GM18861 (cell line): ENCODE data around the gene DHX30.
"Not testable (repeated sequence)": the region's sequence is repeated elsewhere in the genome, so short reads cannot be mapped to it uniquely, and the experiment has no call there.

Experiments
- ATAC-seq: cut with Tn5 transposase; IDR thresholded peaks from one replicate; pipeline ENCODE4 v1.9.1; 2021; ENCODE audit not compliant: unreplicated experiment

The DHX30 gene

DNA sequence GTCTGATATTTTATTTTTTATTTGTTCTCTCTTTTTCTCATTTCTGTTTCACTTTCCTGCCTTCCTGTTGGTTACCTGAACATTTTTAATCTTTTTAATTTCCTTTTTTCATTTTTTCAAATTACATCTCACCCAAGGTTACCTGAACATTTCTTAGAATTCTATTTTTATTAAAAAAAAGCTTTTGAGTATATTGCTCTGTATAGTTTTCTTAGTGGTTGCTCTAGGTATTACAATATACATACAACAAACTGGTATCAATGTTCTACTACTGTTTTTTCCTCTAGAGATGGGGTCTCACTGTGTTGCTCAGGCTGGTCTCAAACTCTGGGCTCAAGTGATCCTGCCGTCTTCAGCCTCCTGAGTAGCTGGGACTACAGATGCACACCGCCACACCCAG is 79.4 kb downstream of the DHX30 start:
- no peak for ATAC-seq

- no peak for ATAC-seq
These were observed 81.7 kb downstream of the DHX30 start for GRCh38 chr3:47884603-47885002.

GRCh38 chr3:47885168-47885567 is 82.2 kb downstream of the DHX30 start:
- ATAC-seq = no peak

DNA sequence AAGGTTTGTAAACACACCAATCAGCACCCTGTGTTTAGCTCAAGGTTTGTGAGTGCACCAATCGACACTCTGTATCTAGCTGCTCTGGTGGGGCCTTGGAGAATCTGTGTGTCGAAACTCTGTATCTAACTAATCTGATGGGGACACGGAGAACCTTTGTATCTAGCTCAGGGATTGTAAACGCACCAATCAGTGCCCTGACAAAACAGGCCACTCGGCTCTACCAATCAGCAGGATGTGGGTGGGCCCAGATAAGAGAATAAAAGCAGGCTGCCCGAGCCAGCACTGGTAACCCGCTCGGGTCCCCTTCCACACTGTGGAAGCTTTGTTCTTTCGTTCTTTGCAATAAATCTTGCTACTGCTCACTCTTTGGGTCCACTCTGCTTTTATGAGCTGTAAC is 85.1 kb downstream of the DHX30 start:
- ATAC-seq = not testable (repeated sequence)

DNA sequence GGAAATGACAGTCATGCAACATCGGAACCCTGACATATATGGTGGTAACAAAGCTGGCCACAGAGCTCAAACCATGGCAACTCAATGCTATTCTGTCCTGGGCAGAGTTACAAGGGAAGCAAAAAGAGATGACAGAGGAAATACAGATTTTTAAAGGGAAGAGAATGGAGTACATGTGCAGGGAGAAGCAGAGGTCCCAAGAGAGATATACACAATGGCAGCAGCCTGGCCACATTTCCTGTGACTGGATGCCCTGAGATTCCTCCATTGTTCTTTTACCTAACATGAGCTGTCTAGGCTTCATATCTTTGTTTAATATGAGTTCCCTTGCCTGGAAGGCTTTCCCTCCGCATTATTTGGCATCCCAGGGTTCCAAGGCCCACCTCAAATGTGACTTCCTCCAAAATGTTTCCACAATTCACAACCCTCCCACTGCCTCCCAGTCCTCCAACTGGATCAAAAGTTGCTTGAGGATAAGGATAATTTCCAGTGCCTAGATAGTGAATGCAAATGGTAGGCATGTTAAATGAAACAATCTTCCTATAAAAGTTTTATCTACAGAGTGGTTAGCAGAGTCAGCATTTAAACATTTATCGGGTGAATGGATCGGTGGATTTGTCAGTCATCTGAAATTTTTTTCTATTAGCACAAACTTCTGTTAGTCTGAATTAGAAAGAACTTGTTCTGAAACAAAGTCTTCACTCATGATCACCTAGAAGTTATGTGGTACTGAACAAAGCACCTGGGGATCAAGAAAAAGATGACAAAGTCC is 86.2 kb downstream of the DHX30 start:
- ATAC-seq = no peak

DNA sequence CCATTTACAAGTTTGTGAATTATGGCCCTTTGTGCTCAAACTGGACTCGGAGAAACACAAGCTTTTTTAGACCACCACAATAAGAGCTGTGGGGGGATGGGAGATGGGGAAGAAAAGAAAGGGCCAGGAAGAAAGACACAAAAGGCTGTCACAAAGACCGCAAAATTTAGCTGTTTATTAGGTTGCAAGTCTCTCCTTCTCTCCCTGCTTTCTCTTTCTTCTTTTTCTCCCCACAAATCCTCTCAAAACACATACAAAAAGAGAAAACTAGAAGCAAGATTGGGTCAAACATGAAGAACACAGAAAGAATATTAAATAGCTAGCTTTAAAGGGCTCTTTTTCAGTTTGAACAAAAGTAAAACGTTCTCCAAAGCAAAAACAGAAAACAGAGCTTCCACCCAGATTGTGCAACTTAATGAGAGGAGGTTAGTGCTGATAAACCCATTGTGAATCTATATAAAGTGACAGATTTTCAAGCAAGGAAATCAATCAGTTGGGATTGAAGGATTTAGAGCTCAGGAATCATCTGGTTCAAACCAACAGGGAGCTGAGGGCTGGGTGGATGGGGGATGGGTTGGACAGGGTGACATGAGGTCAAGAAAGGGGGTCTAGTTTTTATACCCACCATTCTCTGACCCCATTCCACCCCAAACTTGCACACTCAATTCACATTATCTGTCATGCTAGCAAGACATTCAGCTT is 87.3 kb downstream of the DHX30 start:
- ATAC-seq = no peak

GRCh38 chr3:47890828-47891612 is 88.1 kb downstream of the DHX30 start:
- no peak for ATAC-seq

DNA sequence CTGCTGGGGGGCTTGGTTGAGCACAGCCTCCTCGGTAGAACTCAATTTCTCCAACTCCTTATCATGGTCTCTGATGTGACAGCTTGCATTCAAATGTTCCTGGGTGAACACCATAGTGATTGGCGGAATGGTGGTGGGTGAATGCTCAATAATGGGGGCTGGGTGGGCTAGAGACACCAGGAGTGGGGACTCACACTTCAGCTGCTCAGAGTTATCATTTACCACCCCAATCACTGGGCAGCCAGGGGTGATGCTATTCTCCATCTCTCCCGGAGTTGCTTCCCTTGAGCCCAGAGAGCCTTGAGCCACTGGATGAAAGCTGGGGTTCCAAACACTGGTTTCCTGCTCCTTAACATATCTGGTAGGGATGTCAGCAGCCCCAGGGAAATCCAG is 88.7 kb downstream of the DHX30 start:
- ATAC-seq = no peak

DNA sequence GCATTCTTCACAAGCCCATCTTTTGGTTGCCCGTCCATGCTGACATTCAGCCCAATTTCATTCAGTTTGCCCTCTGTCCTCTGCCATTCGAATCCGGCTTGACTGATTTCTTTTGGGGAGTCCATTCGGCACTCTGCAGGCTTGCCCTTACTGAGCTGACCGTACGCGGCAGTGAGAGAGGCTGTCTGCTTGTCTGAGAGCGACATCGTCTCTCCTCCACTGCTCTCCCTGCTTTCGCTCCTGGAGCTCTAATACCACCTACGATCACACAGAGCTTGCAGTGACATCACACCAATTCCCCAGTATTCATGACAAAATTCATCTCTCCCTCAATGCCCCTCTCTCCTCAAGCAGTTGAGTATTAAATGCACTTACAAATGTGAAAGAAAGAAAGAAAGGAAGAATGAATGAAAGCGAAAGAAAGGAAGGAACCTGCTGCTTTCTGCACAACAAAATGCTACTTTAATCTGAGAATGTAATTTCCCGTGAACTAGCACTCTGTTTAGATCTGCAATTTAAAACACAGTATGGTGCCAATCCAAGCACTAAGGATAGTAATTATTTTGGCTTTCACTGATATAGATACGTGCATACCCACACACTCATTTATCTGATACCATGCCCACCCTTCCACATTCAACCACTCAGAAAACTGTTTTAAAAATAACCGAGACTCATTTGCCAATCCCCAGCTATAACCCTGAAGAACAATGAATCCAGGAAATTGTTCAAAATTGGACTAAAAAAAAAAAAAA is 89.5 kb downstream of the DHX30 start:
- no peak for ATAC-seq

DNA sequence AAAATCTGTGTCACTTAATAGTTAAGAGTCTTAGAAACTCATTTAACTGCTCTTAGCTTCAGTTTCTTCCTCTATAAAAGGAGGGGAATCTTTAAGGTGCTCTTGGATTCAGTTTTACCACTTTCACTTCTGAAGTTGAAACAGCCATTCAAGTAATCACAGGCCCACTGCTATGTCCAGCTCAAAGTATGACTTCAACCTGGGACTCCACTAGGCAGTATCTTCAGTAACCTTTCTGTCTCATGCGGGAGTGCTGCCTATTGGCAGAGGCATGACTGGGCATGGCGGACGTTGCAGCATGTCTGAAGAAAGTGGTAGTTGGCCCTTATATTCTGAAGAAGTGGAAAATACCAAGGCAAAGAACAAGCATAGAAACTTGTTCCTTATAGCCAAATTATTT is 92.3 kb downstream of the DHX30 start:
- no peak for ATAC-seq

- no peak for ATAC-seq
These were observed 93.8 kb downstream of the DHX30 start for GRCh38 chr3:47896736-47897135.

DNA sequence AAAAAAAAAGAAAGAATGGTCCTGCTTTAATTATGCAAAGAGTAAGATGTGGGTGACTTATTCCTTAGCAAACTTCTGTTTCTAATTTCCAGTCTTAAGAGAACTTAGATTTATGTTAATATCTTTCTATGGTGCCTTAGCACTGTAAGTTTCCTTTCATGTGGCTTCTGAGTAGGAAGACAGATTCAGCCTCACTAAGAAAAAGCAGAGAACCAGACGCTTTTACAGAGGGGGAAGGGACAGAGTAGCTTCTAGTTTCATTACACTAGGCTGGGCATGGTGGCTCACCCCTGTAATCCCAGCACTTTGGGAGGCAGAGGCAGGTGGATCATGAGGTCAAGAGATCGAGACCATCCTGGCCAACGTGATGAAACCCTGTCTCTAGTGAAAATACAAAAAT is 95.0 kb downstream of the DHX30 start:
- ATAC-seq = no peak

GRCh38 chr3:47899495-47900108 is 96.7 kb downstream of the DHX30 start:
- no peak for ATAC-seq
